Measurements from ENCODE around the gene HECTD4.
"Not testable (repeated sequence)": the region's sequence is repeated elsewhere in the genome, so short reads cannot be mapped to it uniquely, and the experiment has no call there.

Gene HECTD4

DNA sequence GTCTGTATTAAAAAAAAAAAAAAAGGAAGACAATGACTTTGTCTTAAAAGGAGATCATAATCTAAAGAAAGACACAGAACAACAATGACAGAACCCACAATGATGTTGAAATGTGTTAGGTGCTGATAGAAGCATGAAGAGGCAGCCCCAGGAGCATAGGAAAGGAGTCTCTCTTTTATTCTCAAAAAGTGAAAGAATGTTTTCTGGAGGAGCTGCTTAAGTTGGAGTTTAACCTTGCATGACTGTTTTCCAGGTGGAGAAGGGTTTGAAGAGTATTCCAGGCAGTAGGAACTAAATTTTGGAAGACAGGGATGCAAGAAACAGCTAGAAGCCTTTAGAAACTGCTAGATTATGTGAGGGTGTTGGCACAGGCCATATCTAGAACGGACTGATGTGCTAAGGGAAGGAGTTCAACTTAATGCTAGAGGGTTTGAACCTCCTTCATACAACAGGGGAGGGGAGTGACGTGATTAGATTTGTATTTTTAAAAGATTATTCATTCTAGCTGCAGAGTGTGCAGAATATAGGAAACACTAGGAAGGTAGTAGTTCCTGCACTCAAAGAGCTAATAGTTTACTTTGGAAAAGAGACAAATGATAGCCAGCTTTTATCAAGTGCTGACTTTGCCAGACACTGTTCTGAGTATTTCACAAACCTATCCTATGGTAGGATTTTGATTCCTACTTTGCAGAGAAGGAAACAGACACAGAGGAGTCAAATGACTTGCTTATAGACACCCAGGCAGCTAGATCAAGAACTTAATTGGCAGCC lies 31.8 kb upstream of the HECTD4 start:
- no peak overlapping the region for H3K9ac ChIP-seq (ENCODE audit: insufficient read length, low read depth)
- no peak for TF ChIP-seq ZNF274 (IDR thresholded peaks at IDR 0.05; ENCODE audit: low read depth, low read length)
- no peak for TF ChIP-seq SUZ12 (IDR thresholded peaks at IDR 0.05; ENCODE audit: extremely low read depth, insufficient read depth, insufficient read length)
- no peak for TF ChIP-seq YY1 (IDR thresholded peaks at IDR 0.05; ENCODE audit: insufficient read depth, insufficient read length)
- no peaks in the 10 kb centered on the region for H3K4me1 ChIP-seq (ENCODE audit: insufficient read depth, insufficient read length)
- peaks cover 3% of the 10 kb centered on the region for H3K36me3 ChIP-seq (ENCODE audit: insufficient read depth, insufficient read length, low read length)
- no peak for DNase-seq (ENCODE audit: low read depth, low spot score)
- H3K4me3 ChIP-seq (ENCODE audit: insufficient read length, low read depth) = no peak overlapping the region
- H3K27me3 ChIP-seq (ENCODE audit: insufficient read depth, insufficient read length) = no peaks in the 10 kb centered on the region
- no peaks in the 10 kb centered on the region for H3K9me3 ChIP-seq (ENCODE audit: insufficient read depth, low read length)

- no peak for DNase-seq (ENCODE audit: low read depth, low spot score)
- TF ChIP-seq ZNF274 (IDR thresholded peaks at IDR 0.05; ENCODE audit: low read depth, low read length) = no peak
- no peak for TF ChIP-seq SUZ12 (IDR thresholded peaks at IDR 0.05; ENCODE audit: extremely low read depth, insufficient read depth, insufficient read length)
- TF ChIP-seq YY1 (IDR thresholded peaks at IDR 0.05; ENCODE audit: insufficient read depth, insufficient read length) = no peak
- peaks cover 2% of the 10 kb centered on the region for H3K4me1 ChIP-seq (ENCODE audit: insufficient read depth, insufficient read length)
- peaks cover 44% of the 10 kb centered on the region for H3K36me3 ChIP-seq (ENCODE audit: insufficient read depth, insufficient read length, low read length)
- no peaks in the 10 kb centered on the region for H3K9me3 ChIP-seq (ENCODE audit: insufficient read depth, low read length)
- no peak overlapping the region for H3K9ac ChIP-seq (ENCODE audit: insufficient read length, low read depth)
- no peak overlapping the region for H3K4me3 ChIP-seq (ENCODE audit: insufficient read length, low read depth)
- no peaks in the 10 kb centered on the region for H3K27me3 ChIP-seq (ENCODE audit: insufficient read depth, insufficient read length)
Measured at GRCh38 chr12:112409906-112410244, 27.6 kb upstream of the HECTD4 start.

DNA sequence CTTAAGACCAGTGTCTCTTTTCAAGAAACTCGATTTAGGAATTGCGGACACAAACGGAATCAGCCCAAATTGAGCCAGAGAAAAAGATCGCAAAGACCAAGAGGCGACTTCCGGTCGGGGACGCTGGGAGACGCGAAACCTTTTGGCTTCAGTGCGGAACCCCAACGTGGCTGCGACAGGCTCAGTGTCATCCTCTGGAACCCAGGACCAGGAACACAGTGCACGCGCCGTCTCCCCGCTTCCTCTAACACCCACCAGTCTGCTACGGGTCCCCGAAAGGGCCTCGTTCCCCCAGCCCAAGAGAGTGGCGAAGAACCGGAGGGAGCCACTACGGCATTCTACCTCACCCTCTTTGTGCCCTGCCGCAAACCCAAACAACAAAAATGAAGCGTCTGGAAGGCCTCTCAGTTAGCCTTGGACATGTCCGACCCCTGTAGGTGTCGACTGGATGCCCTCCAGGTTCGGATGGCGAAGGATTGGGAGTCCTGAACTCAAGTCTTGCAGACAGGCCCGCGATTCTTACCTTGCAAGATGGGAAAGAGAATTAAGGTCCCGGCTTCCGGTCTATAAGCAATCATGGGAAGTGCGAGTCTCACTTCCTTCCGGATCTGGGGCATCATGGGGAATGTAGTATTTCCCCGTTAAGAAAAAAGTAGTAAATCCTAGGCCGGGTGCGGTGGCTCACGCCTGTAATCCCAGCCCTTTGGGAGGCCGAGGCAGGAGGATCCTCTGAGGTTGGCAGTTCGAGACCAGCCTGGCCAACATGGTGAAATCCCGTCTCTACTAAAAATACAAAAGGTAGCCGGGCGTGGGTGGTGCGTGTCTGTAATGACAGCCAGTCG lies 27.1 kb upstream of the HECTD4 start, which contains the start of gene RPL6:
RPL6 (minus strand) TSS at position 542 of the 842 bp plus-strand sequence. CDS start 949 bp downstream, outside the sequence.
- Histone ChIP-seq H3K4me3 (ENCODE audit: insufficient read length, low read depth) (peak within 1 kb of the TSS; percentile 97), H3K9me3 (ENCODE audit: insufficient read depth, low read length) (no peaks in the 10 kb centered on the region), H3K27me3 (ENCODE audit: insufficient read depth, insufficient read length) (no peaks in the 10 kb centered on the region), H3K9ac (ENCODE audit: insufficient read length, low read depth) (peak within 1 kb of the TSS; percentile 98), H3K36me3 (ENCODE audit: insufficient read depth, insufficient read length, low read length) (peaks cover 50% of the 10 kb centered on the region), H3K4me1 (ENCODE audit: insufficient read depth, insufficient read length) (peaks cover 2% of the 10 kb centered on the region)
- peak; percentile 87 for DNase-seq (ENCODE audit: low read depth, low spot score)
- TF ChIP-seq YY1 (IDR thresholded peaks at IDR 0.05; ENCODE audit: insufficient read depth, insufficient read length) = no peak
- TF ChIP-seq SUZ12 (IDR thresholded peaks at IDR 0.05; ENCODE audit: extremely low read depth, insufficient read depth, insufficient read length) = no peak
- no peak for TF ChIP-seq ZNF274 (IDR thresholded peaks at IDR 0.05; ENCODE audit: low read depth, low read length)

- peaks cover 57% of the 10 kb centered on the region for H3K36me3 ChIP-seq (ENCODE audit: insufficient read depth, insufficient read length, low read length)
- no peak for DNase-seq (ENCODE audit: low read depth, low spot score)
- peak overlapping the region; percentile 97 for H3K4me3 ChIP-seq (ENCODE audit: insufficient read length, low read depth)
- no peak for TF ChIP-seq ZNF274 (IDR thresholded peaks at IDR 0.05; ENCODE audit: low read depth, low read length)
- TF ChIP-seq SUZ12 (IDR thresholded peaks at IDR 0.05; ENCODE audit: extremely low read depth, insufficient read depth, insufficient read length) = no peak
- TF ChIP-seq YY1 (IDR thresholded peaks at IDR 0.05; ENCODE audit: insufficient read depth, insufficient read length) = no peak
- peaks cover 2% of the 10 kb centered on the region for H3K4me1 ChIP-seq (ENCODE audit: insufficient read depth, insufficient read length)
- H3K27me3 ChIP-seq (ENCODE audit: insufficient read depth, insufficient read length) = no peaks in the 10 kb centered on the region
- H3K9ac ChIP-seq (ENCODE audit: insufficient read length, low read depth) = peak overlapping the region; percentile 98
- H3K9me3 ChIP-seq (ENCODE audit: insufficient read depth, low read length) = no peaks in the 10 kb centered on the region
Measured at GRCh38 chr12:112408621-112409020, 26.4 kb upstream of the HECTD4 start.

DNA sequence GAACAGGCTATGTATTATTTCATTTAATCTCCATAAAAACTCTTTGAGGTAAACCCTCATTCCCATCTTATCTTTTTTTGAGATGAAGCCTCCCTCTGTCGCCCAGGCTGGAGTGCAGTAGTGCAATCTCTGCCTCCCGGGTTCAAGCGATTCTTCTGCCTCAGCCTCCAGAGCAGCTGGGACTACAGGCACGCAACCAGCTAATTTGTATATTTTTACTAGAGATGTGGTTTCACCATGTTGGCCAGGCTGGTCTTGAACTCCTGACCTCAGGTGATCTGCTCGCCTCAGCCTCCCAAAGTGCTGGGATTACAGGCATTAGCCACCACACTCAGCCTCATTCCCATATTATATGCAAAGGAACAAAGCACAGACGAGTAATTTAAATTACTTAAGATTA lies 25.5 kb upstream of the HECTD4 start:
- peaks cover 60% of the 10 kb centered on the region for H3K36me3 ChIP-seq (ENCODE audit: insufficient read depth, insufficient read length, low read length)
- H3K9me3 ChIP-seq (ENCODE audit: insufficient read depth, low read length); DNase-seq (ENCODE audit: low read depth, low spot score); H3K4me1 ChIP-seq (ENCODE audit: insufficient read depth, insufficient read length); H3K27me3 ChIP-seq (ENCODE audit: insufficient read depth, insufficient read length): not testable (repeated sequence)
- H3K9ac ChIP-seq (ENCODE audit: insufficient read length, low read depth) = peak overlapping the region; percentile 78
- H3K4me3 ChIP-seq (ENCODE audit: insufficient read length, low read depth) = peak overlapping the region; percentile 44

GRCh38 chr12:112406519-112407488 lies 24.6 kb upstream of the HECTD4 start:
- Histone ChIP-seq H3K4me1 (ENCODE audit: insufficient read depth, insufficient read length) (peaks cover 2% of the 10 kb centered on the region), H3K36me3 (ENCODE audit: insufficient read depth, insufficient read length, low read length) (peaks cover 60% of the 10 kb centered on the region), H3K9me3 (ENCODE audit: insufficient read depth, low read length) (no peaks in the 10 kb centered on the region), H3K9ac (ENCODE audit: insufficient read length, low read depth) (peak overlapping the region; percentile 78), H3K27me3 (ENCODE audit: insufficient read depth, insufficient read length) (no peaks in the 10 kb centered on the region), H3K4me3 (ENCODE audit: insufficient read length, low read depth) (peak overlapping the region; percentile 44)
- TF ChIP-seq ZNF274 (IDR thresholded peaks at IDR 0.05; ENCODE audit: low read depth, low read length) (no peak), SUZ12 (IDR thresholded peaks at IDR 0.05; ENCODE audit: extremely low read depth, insufficient read depth, insufficient read length) (no peak), YY1 (IDR thresholded peaks at IDR 0.05; ENCODE audit: insufficient read depth, insufficient read length) (no peak)
- DNase-seq (ENCODE audit: low read depth, low spot score) = no peak

All from NT2/D1 (cell line).